ENCODE results near the gene TCTN3. TPM values are rescaled to one million over a fixed set of nuclear protein-coding genes. Genes with fewer than 3 reads are reported as not detected.

The TCTN3 gene
- total RNA-seq, 5 donors from 2014 or later (not counting 1 experiment from before 2014, with no cell fraction given), result 16.2 to 20.2 (median 18.8) TPM

DNA sequence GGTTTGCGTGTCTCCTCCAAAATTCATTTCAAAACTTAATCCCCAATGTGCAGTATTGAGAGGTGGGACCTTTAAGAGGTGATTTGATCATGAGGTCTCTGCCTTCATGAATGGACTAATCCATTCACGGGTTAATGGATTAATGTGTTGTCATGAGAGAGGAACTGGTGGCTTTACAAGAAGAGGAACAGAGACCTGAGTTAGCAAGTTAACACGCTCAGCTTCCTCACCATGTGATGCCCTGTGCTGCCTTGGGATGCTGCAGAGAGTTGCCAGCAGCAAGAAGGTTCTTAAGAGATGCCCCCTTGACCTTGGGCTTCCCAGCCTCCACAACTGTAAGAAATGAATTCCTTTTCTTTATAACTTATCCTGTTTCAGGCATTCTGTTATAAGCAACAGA lies 3.7 kb upstream of the TCTN3 start:
- Histone ChIP-seq H3K27me3 (replicated peaks in 1 of 2; ENCODE audit: control insufficient read depth in 2 of 2, extremely low read depth in 1 of 2, insufficient read depth in 2 of 2, low read length in 1 of 2) (peaks cover 0 to 10% of the 10 kb centered on the region in 2 experiments), H3K27ac (ENCODE audit: low read length) (no peak overlapping the region), H3K4me1 (ENCODE audit: control insufficient read depth in 1 of 2, extremely low read depth in 1 of 2, insufficient read depth in 2 of 2, low read length in 2 of 2) (peaks cover 5 to 18% of the 10 kb centered on the region in 2 experiments), H3K36me3 (ENCODE audit: control insufficient read depth in 2 of 2, extremely low read depth in 1 of 2, insufficient read depth in 1 of 2, low read length in 1 of 2) (no peaks in the 10 kb centered on the region), H3K4me3 (ENCODE audit: control insufficient read depth in 1 of 2, extremely low read depth in 1 of 2, low read length in 1 of 2) (no peak overlapping the region), H3K9me3 (no peaks in the 10 kb centered on the region)
- ATAC-seq (replicated peaks in 1 of 4) (no peak), DNase-seq (peak in 1 of 35 experiments; percentile 14)
- POLR2A ChIA-PET, result no interaction called here
- CTCF ChIA-PET, result no interaction called here
- H3K27me3 Mint-ChIP-seq, result peaks cover 6 to 8% of the 10 kb centered on the region in 2 donors
- peaks cover 2% of the 10 kb centered on the region for H3K36me3 Mint-ChIP-seq
- 29% methylated on average over 1 of the region's 3 CpGs for WGBS (ENCODE audit: insufficient coverage)
- no peaks in the 10 kb centered on the region for H3K9me3 Mint-ChIP-seq
- H3K4me3 Mint-ChIP-seq, result no peak overlapping the region
- H3K27ac Mint-ChIP-seq, result no peak overlapping the region
- peaks cover 20 to 22% (median 21%) of the 10 kb centered on the region in 3 donors for H3K4me1 Mint-ChIP-seq

GRCh38 chr10:95694665-95695064 lies 938 bp upstream of the TCTN3 start:
- H3K9me3 ChIP-seq, result no peaks in the 10 kb centered on the region
- Mint-ChIP-seq H3K27ac (peak overlapping the region in 1 of 2 donors; percentile 88), H3K27me3 (peaks cover 5 to 6% of the 10 kb centered on the region in 2 donors), H3K9me3 (no peaks in the 10 kb centered on the region), H3K4me1 (peaks cover 42 to 49% (median 43%) of the 10 kb centered on the region in 3 donors), H3K36me3 (peaks cover 20% of the 10 kb centered on the region), H3K4me3 (peak overlapping the region; percentile 95 to 98 (median 96))
- no peak for ATAC-seq (replicated peaks in 1 of 4)
- peak in 1 of 35 experiments; percentile 9 for DNase-seq
- H3K4me1 ChIP-seq (ENCODE audit: control insufficient read depth in 1 of 2, extremely low read depth in 1 of 2, insufficient read depth in 2 of 2, low read length in 2 of 2), result peaks cover 5 to 23% of the 10 kb centered on the region in 2 experiments
- whole genome bisulfite sequencing (ENCODE audit: insufficient coverage), result 97% methylated on average over 9 of the region's 18 CpGs
- ChIA-PET POLR2A (interaction anchor here (0.6 kb wide), 2 partner anchors 893 to 1176 kb away, joined by 3 to 5 read pairs; no protein-coding TSS in a partner anchor), CTCF (interaction anchor here (0.7 to 3.8 kb wide), 13 partner anchors 17 to 599 kb away, joined by 4 to 173 read pairs (median 13); partner anchors contain the start of gene ALDH18A1 (in 1 of the 2))
- H3K27me3 ChIP-seq (replicated peaks in 1 of 2; ENCODE audit: control insufficient read depth in 2 of 2, extremely low read depth in 1 of 2, insufficient read depth in 2 of 2, low read length in 1 of 2), result peaks cover 0 to 10% of the 10 kb centered on the region in 2 experiments
- H3K27ac ChIP-seq (ENCODE audit: low read length), result peak overlapping the region; percentile 28
- peaks cover 0 to 15% of the 10 kb centered on the region in 2 donors for H3K36me3 ChIP-seq (ENCODE audit: control insufficient read depth in 2 of 2, extremely low read depth in 1 of 2, insufficient read depth in 1 of 2, low read length in 1 of 2)
- H3K4me3 ChIP-seq (ENCODE audit: control insufficient read depth in 1 of 2, extremely low read depth in 1 of 2, low read length in 1 of 2), result no peak overlapping the region

- no peaks in the 10 kb centered on the region for H3K9me3 Mint-ChIP-seq
- 24% methylated on average over 7 of the region's 15 CpGs for WGBS (ENCODE audit: insufficient coverage)
- Histone ChIP-seq H3K4me1 (ENCODE audit: control insufficient read depth in 1 of 2, extremely low read depth in 1 of 2, insufficient read depth in 2 of 2, low read length in 2 of 2) (peaks cover 5 to 23% of the 10 kb centered on the region in 2 experiments), H3K9me3 (no peaks in the 10 kb centered on the region), H3K36me3 (ENCODE audit: control insufficient read depth in 2 of 2, extremely low read depth in 1 of 2, insufficient read depth in 1 of 2, low read length in 1 of 2) (peaks cover 0 to 24% of the 10 kb centered on the region in 2 donors), H3K27me3 (replicated peaks in 1 of 2; ENCODE audit: control insufficient read depth in 2 of 2, extremely low read depth in 1 of 2, insufficient read depth in 2 of 2, low read length in 1 of 2) (peaks cover 0 to 3% of the 10 kb centered on the region in 2 experiments), H3K27ac (ENCODE audit: low read length) (peak overlapping the region; percentile 80), H3K4me3 (ENCODE audit: control insufficient read depth in 1 of 2, extremely low read depth in 1 of 2, low read length in 1 of 2) (peak overlapping the region; percentile 71 to 91)
- no peaks in the 10 kb centered on the region for H3K27me3 Mint-ChIP-seq
- ChIA-PET POLR2A (interaction anchor here (1.0 to 1.5 kb wide), 5 partner anchors 139 to 438 kb away, joined by 4 to 6 read pairs (median 5); no protein-coding TSS in a partner anchor), CTCF (interaction anchor here (0.5 to 3.8 kb wide), 67 partner anchors 9 to 1373 kb away, joined by 3 to 173 read pairs (median 4); partner anchors contain the start of genes CCNJ (in 2 of the 2), ALDH18A1 (in 1 of the 2), CC2D2B (in 1 of the 2) and ENTPD1 (in 1 of the 2))
- peak overlapping the region; percentile 88 to 93 for H3K27ac Mint-ChIP-seq
- ATAC-seq (replicated peaks in 1 of 4) (peak in 1 of 4 experiments; percentile 0), DNase-seq (peak in 4 of 35 experiments; percentile 1 to 6 (median 2))
- peak overlapping the region; percentile 95 to 98 (median 96) for H3K4me3 Mint-ChIP-seq
- peaks cover 46 to 56% (median 48%) of the 10 kb centered on the region in 3 donors for H3K4me1 Mint-ChIP-seq
- peaks cover 28% of the 10 kb centered on the region for H3K36me3 Mint-ChIP-seq
Observed at GRCh38 chr10:95693071-95693667, 558 bp downstream of the TCTN3 start.

DNA sequence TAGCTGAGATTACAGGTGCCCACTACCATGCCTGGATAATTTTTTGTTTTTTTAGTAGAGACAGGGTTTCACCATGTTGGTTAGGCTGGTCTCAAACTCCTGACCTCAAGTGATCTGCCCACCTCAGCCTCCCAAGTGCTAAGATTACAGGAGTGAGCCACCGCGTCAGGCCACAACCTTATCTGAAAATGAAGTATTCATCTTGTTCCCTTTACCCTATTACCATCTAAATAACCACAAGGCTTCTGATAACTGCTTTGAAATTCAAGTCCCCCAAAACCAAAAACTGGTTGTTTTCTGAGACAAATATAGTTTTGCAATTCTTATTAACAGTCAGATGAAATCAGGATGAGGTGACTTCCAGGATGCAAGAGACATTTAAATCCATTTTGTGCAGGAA lies 2.4 kb downstream of the TCTN3 start:
- no peak overlapping the region for H3K27ac Mint-ChIP-seq
- H3K4me3 ChIP-seq (ENCODE audit: control insufficient read depth in 1 of 2, extremely low read depth in 1 of 2, low read length in 1 of 2), result no peak overlapping the region
- no peaks in the 10 kb centered on the region for H3K27me3 Mint-ChIP-seq
- WGBS (ENCODE audit: insufficient coverage), result no CpG with 5 or more reads among the region's 2 CpGs
- ChIA-PET CTCF (no interaction called here), POLR2A (no interaction called here)
- H3K36me3 ChIP-seq (ENCODE audit: control insufficient read depth in 2 of 2, extremely low read depth in 1 of 2, insufficient read depth in 1 of 2, low read length in 1 of 2), result peaks cover 0 to 37% of the 10 kb centered on the region in 2 donors
- peaks cover 34% of the 10 kb centered on the region for H3K36me3 Mint-ChIP-seq
- DNase-seq (no peak), ATAC-seq (replicated peaks in 1 of 4) (no peak)
- H3K4me3 Mint-ChIP-seq, result peak overlapping the region in 1 of 3 donors; percentile 98
- no peak overlapping the region for H3K27ac ChIP-seq (ENCODE audit: low read length)
- peaks cover 46 to 56% (median 48%) of the 10 kb centered on the region in 3 donors for H3K4me1 Mint-ChIP-seq
- no peaks in the 10 kb centered on the region for H3K27me3 ChIP-seq (replicated peaks in 1 of 2; ENCODE audit: control insufficient read depth in 2 of 2, extremely low read depth in 1 of 2, insufficient read depth in 2 of 2, low read length in 1 of 2)
- H3K9me3 ChIP-seq, result no peaks in the 10 kb centered on the region
- peaks cover 5 to 23% of the 10 kb centered on the region in 2 experiments for H3K4me1 ChIP-seq (ENCODE audit: control insufficient read depth in 1 of 2, extremely low read depth in 1 of 2, insufficient read depth in 2 of 2, low read length in 2 of 2)
- H3K9me3 Mint-ChIP-seq, result no peaks in the 10 kb centered on the region

DNA sequence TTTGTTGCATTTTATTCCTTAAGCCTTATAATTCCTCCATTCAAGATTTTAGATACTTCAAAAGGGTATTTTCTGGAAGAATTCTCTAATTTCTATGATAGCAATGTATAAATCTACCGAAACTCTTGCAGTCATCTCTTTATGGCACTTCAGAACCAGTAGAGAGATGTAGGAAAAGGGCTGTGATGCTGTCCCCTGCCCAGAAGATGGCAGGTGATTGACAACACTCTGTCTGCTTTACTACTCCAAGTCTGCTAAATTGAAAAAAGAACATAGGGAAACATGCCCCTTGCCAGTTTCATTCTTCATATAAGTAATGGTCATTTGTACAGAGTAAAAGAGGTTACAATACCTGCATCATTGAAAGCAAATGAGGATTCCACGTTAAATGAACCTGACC lies 5.1 kb downstream of the TCTN3 start:
- POLR2A ChIA-PET, result interaction anchor here (0.6 kb wide), 4 partner anchors 18 to 378 kb away, joined by 3 to 8 read pairs (median 4); no protein-coding TSS in a partner anchor
- H3K27me3 Mint-ChIP-seq, result no peaks in the 10 kb centered on the region
- CTCF ChIA-PET, result interaction anchor here (0.6 to 2.3 kb wide), 4 partner anchors 68 to 567 kb away, joined by 3 to 10 read pairs (median 3); no protein-coding TSS in a partner anchor
- Histone ChIP-seq H3K9me3 (no peaks in the 10 kb centered on the region), H3K36me3 (ENCODE audit: control insufficient read depth in 2 of 2, extremely low read depth in 1 of 2, insufficient read depth in 1 of 2, low read length in 1 of 2) (peaks cover 5 to 61% of the 10 kb centered on the region in 2 donors), H3K4me3 (ENCODE audit: control insufficient read depth in 1 of 2, extremely low read depth in 1 of 2, low read length in 1 of 2) (no peak overlapping the region), H3K27me3 (replicated peaks in 1 of 2; ENCODE audit: control insufficient read depth in 2 of 2, extremely low read depth in 1 of 2, insufficient read depth in 2 of 2, low read length in 1 of 2) (no peaks in the 10 kb centered on the region), H3K27ac (ENCODE audit: low read length) (no peak overlapping the region), H3K4me1 (ENCODE audit: control insufficient read depth in 1 of 2, extremely low read depth in 1 of 2, insufficient read depth in 2 of 2, low read length in 2 of 2) (peaks cover 3 to 17% of the 10 kb centered on the region in 2 experiments)
- DNase-seq (peak in 1 of 35 experiments; percentile 13), ATAC-seq (replicated peaks in 1 of 4) (no peak)
- H3K4me3 Mint-ChIP-seq, result no peak overlapping the region
- peaks cover 36 to 47% (median 39%) of the 10 kb centered on the region in 3 donors for H3K4me1 Mint-ChIP-seq
- H3K9me3 Mint-ChIP-seq, result no peaks in the 10 kb centered on the region
- peaks cover 57% of the 10 kb centered on the region for H3K36me3 Mint-ChIP-seq
- H3K27ac Mint-ChIP-seq, result no peak overlapping the region
- 100% methylated on average over 1 of the region's 2 CpGs for WGBS (ENCODE audit: insufficient coverage)

GRCh38 chr10:95683966-95684365 lies 9.8 kb downstream of the TCTN3 start:
- no peak overlapping the region for H3K4me3 ChIP-seq (ENCODE audit: control insufficient read depth in 1 of 2, extremely low read depth in 1 of 2, low read length in 1 of 2)
- no peak overlapping the region for H3K4me3 Mint-ChIP-seq
- H3K36me3 ChIP-seq (ENCODE audit: control insufficient read depth in 2 of 2, extremely low read depth in 1 of 2, insufficient read depth in 1 of 2, low read length in 1 of 2), result peaks cover 5 to 80% of the 10 kb centered on the region in 2 donors
- H3K27me3 ChIP-seq (replicated peaks in 1 of 2; ENCODE audit: control insufficient read depth in 2 of 2, extremely low read depth in 1 of 2, insufficient read depth in 2 of 2, low read length in 1 of 2), result no peaks in the 10 kb centered on the region
- H3K9me3 Mint-ChIP-seq, result no peaks in the 10 kb centered on the region
- no peaks in the 10 kb centered on the region for H3K4me1 ChIP-seq (ENCODE audit: control insufficient read depth in 1 of 2, extremely low read depth in 1 of 2, insufficient read depth in 2 of 2, low read length in 2 of 2)
- H3K27ac Mint-ChIP-seq, result no peak overlapping the region
- POLR2A ChIA-PET, result no interaction called here
- H3K4me1 Mint-ChIP-seq, result peaks cover under 1 to 2% (median 2%) of the 10 kb centered on the region in 3 donors
- H3K27ac ChIP-seq (ENCODE audit: low read length), result no peak overlapping the region
- CTCF ChIA-PET, result interaction anchor here in 1 of 2 donors (0.9 kb wide), 1 partner anchor 10 kb away, joined by 5 read pairs; the partner anchor contains the start of gene TCTN3
- peaks cover 55% of the 10 kb centered on the region for H3K36me3 Mint-ChIP-seq
- DNase-seq (no peak), ATAC-seq (replicated peaks in 1 of 4) (no peak)
- no peaks in the 10 kb centered on the region for H3K27me3 Mint-ChIP-seq
- no peaks in the 10 kb centered on the region for H3K9me3 ChIP-seq

All from T-cell (primary cell).